SK-N-SH treated with all-trans-retinoic acid at 6 μM for 48 hours (cell line): ENCODE data around the gene NCF2.

Source experiments
- ATAC-seq: fragments of 200-7000 bp; cut with Tn5 transposase; 3 replicates; pipeline ENCODE4 v1.9.1; 2020; ENCODE audit warnings: mild to moderate bottlenecking, moderate library complexity
- BACH2 ChIP-seq: fragments of 250-450 bp; sonication (Bioruptor Pico); IDR thresholded peaks from 2 replicates; pipeline ENCODE4 v1.9.0; 2021; ENCODE audit warnings: mild to moderate bottlenecking, borderline replicate concordance
- CREB5 ChIP-seq: fragments of 250-450 bp; sonication (Bioruptor Pico); IDR thresholded peaks from 2 replicates; pipeline ENCODE4 v1.5.1; 2020; ENCODE audit warnings: low read depth, mild to moderate bottlenecking, moderate library complexity
- CSDC2 ChIP-seq: fragments of 250-450 bp; sonication (Bioruptor Pico); IDR thresholded peaks from 2 replicates; pipeline ENCODE4 v1.5.0; 2020; ENCODE audit warnings: mild to moderate bottlenecking, moderate library complexity
- CSRNP3 ChIP-seq: fragments of 250-450 bp; sonication (Bioruptor Pico); IDR thresholded peaks from 2 replicates; pipeline ENCODE4 v1.5.1; 2021; ENCODE audit warnings: mild to moderate bottlenecking, moderate library complexity
- ESRRG ChIP-seq: fragments of 250-450 bp; sonication (Bioruptor Pico); IDR thresholded peaks from 2 replicates; pipeline ENCODE4 v1.6.1; 2021; ENCODE audit warnings: mild to moderate bottlenecking
- GLIS3 ChIP-seq: fragments of 250-450 bp; sonication (Bioruptor Pico); IDR thresholded peaks from 2 replicates; pipeline ENCODE4 v1.5.0; 2020; ENCODE audit warnings: mild to moderate bottlenecking, moderate library complexity
- ISL1 ChIP-seq: fragments of 250-450 bp; sonication (Bioruptor Pico); IDR thresholded peaks from 2 replicates; pipeline ENCODE4 v2.1.2; 2022; ENCODE audit warnings: mild to moderate bottlenecking, moderate library complexity
- OSR1 ChIP-seq: fragments of 250-450 bp; sonication (Bioruptor Pico); IDR thresholded peaks from 2 replicates; pipeline ENCODE4 v1.8.0; 2022; ENCODE audit warnings: moderate library complexity, mild to moderate bottlenecking, inconsistent platforms
- RARB ChIP-seq: fragments of 250-450 bp; sonication (Bioruptor Pico); IDR thresholded peaks from 2 replicates; pipeline ENCODE4 v1.8.0; 2021; ENCODE audit warnings: mild to moderate bottlenecking, moderate library complexity
- TCF4 ChIP-seq: fragments of 250-450 bp; sonication (Bioruptor Pico); IDR thresholded peaks from 2 replicates; pipeline ENCODE4 v1.8.0; 2021; ENCODE audit warnings: mild to moderate bottlenecking, moderate library complexity, borderline replicate concordance
- TOX ChIP-seq: fragments of 250-450 bp; sonication (Bioruptor Pico); IDR thresholded peaks from 2 replicates; pipeline ENCODE4 v1.8.0; 2021; ENCODE audit warnings: mild to moderate bottlenecking, moderate library complexity, borderline replicate concordance
- TSHZ2 ChIP-seq: fragments of 250-450 bp; sonication (Bioruptor Pico); IDR thresholded peaks from 2 replicates; pipeline ENCODE4 v1.5.0; 2020; ENCODE audit warnings: mild to moderate bottlenecking, moderate library complexity
- ZC3H10 ChIP-seq: fragments of 250-450 bp; sonication (Bioruptor Pico); IDR thresholded peaks from 2 replicates; pipeline ENCODE4 v1.5.1; 2021; ENCODE audit warnings: mild to moderate bottlenecking, moderate library complexity
- ZFP3 ChIP-seq: fragments of 250-450 bp; sonication (Bioruptor Pico); IDR thresholded peaks from 2 replicates; pipeline ENCODE4 v1.5.0; 2020; ENCODE audit warnings: mild to moderate bottlenecking, moderate library complexity
- ZFP30 ChIP-seq: fragments of 450-650 bp; formaldehyde crosslinking; IDR thresholded peaks from 2 replicates; pipeline ENCODE4 v1.5.0; 2022; ENCODE audit warnings: mild to moderate bottlenecking, moderate library complexity
- ZNF565 ChIP-seq: fragments of 450-650 bp; formaldehyde crosslinking; conservative IDR thresholded peaks from 2 replicates; pipeline ENCODE4 v1.5.0; 2020; ENCODE audit warnings: low read depth, mild to moderate bottlenecking, moderate library complexity
- ZNF70 ChIP-seq: fragments of 450-650 bp; formaldehyde crosslinking; IDR thresholded peaks from 2 replicates; pipeline ENCODE4 v1.5.0; 2020; ENCODE audit warnings: mild to moderate bottlenecking, moderate library complexity
- ZNF8 ChIP-seq: fragments of 450-650 bp; formaldehyde crosslinking; IDR thresholded peaks from 2 replicates; pipeline ENCODE4 v1.5.0; 2020; ENCODE audit warnings: mild to moderate bottlenecking, moderate library complexity
- TF ChIP-seq, protein P1 (sequence below): fragments of 250-450 bp; sonication (Bioruptor Pico); IDR thresholded peaks from 2 replicates; pipeline ENCODE4 v1.8.0; 2021; ENCODE audit warnings: low read depth, mild to moderate bottlenecking, moderate library complexity, borderline replicate concordance
- TF ChIP-seq, protein P2 (sequence below): fragments of 250-450 bp; sonication (Bioruptor Pico); IDR thresholded peaks from 2 replicates; pipeline ENCODE4 v1.8.0; 2020; ENCODE audit warnings: mild to moderate bottlenecking, moderate library complexity, borderline replicate concordance

Gene NCF2

DNA sequence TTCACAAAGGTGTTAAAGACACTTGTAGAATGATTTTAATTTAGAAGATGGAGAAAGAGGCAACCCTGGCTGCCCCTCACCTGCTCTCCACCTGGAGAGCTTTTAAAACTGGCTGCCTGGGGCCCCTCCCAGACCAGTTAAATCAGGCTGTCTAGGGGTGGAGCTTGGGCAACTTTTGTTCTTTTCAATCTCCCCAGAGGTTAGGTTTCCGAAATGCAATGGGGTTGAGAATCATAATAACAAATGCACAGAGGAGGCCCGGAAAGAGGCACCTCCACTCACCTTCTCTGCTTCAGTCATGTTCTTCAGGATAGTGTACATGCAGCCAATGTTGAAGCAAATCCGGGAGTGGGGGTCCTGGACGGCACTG, 400 bp downstream of the NCF2 start:
- TF ChIP-seq CSRNP3 (CRISPR knock-in tag): no peak
- no peak for TF ChIP-seq ESRRG (CRISPR knock-in tag)
- no peak for ATAC-seq

DNA sequence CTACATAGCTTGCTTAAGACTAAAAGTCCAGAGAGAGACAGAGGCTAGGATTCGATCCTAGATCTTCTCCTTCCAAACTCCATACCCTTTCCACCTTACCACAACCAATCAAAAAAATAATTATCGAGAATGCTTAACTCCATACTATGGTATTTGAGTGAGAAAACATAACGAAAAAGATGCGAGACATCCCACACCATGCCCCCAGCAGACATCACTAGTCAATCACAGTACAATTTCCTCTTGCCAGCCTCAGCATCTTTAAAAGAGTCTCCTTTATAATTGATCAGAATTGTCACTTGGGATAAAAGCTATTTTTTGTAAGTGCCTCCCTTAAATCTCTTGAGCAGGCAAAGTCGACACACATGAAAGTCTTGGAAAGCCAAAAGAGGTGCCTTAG, 875 bp downstream of the NCF2 start:
- TF ChIP-seq GLIS3 (CRISPR knock-in tag) (no peak), OSR1 (CRISPR knock-in tag) (no peak), ZC3H10 (CRISPR knock-in tag) (no peak), TOX (CRISPR knock-in tag) (no peak), BACH2 (no peak), CREB5 (CRISPR knock-in tag) (no peak), ZFP3 (CRISPR knock-in tag) (no peak), RARB (no peak), CSRNP3 (CRISPR knock-in tag) (no peak), ZNF8 (CRISPR knock-in tag) (no peak), ZNF565 (CRISPR knock-in tag) (no peak), ZNF70 (CRISPR knock-in tag) (no peak), TSHZ2 (CRISPR knock-in tag) (no peak), ESRRG (CRISPR knock-in tag) (no peak), ISL1 (CRISPR knock-in tag) (no peak), TCF4 (CRISPR knock-in tag) (no peak), ZFP30 (CRISPR knock-in tag) (no peak), CSDC2 (CRISPR knock-in tag) (no peak)
- TF ChIP-seq, protein P1, sequence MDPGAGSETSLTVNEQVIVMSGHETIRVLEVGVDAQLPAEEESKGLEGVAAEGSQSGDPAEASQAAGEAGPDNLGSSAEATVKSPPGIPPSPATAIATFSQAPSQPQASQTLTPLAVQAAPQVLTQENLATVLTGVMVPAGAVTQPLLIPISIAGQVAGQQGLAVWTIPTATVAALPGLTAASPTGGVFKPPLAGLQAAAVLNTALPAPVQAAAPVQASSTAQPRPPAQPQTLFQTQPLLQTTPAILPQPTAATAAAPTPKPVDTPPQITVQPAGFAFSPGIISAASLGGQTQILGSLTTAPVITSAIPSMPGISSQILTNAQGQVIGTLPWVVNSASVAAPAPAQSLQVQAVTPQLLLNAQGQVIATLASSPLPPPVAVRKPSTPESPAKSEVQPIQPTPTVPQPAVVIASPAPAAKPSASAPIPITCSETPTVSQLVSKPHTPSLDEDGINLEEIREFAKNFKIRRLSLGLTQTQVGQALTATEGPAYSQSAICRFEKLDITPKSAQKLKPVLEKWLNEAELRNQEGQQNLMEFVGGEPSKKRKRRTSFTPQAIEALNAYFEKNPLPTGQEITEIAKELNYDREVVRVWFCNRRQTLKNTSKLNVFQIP (CRISPR knock-in tag): no peak
- TF ChIP-seq, protein P2, sequence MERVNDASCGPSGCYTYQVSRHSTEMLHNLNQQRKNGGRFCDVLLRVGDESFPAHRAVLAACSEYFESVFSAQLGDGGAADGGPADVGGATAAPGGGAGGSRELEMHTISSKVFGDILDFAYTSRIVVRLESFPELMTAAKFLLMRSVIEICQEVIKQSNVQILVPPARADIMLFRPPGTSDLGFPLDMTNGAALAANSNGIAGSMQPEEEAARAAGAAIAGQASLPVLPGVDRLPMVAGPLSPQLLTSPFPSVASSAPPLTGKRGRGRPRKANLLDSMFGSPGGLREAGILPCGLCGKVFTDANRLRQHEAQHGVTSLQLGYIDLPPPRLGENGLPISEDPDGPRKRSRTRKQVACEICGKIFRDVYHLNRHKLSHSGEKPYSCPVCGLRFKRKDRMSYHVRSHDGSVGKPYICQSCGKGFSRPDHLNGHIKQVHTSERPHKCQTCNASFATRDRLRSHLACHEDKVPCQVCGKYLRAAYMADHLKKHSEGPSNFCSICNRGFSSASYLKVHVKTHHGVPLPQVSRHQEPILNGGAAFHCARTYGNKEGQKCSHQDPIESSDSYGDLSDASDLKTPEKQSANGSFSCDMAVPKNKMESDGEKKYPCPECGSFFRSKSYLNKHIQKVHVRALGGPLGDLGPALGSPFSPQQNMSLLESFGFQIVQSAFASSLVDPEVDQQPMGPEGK: no peak
- no peak for ATAC-seq

DNA sequence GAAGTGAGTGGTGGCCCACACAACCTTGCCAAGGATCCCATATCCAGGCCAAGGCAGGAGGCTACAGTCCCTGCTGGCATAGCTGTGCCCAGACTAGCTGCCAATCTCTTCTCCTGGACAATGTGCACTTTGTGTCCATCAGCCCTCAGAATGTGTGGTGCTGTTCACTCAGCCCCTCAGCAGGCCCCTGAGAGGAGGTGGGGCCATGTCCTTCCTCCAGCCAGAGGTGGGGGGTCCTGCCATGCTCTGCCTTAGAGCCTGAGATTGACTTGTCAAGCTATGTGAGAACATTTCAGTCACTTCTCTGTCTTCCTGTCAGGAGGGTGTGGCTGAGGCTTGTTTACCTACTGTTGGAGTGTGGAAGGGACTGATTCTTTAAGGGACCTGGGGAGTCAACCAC, 1.4 kb downstream of the NCF2 start:
- no peak for ATAC-seq
- TF ChIP-seq ZNF70 (CRISPR knock-in tag): no peak
- TF ChIP-seq TCF4 (CRISPR knock-in tag): no peak
- TF ChIP-seq ISL1 (CRISPR knock-in tag): no peak
- no peak for TF ChIP-seq ZNF565 (CRISPR knock-in tag)
